GM23338 (cell line): ENCODE results near the gene UBA6. TPM values are rescaled to one million over a fixed set of nuclear protein-coding genes. Genes with fewer than 3 reads are reported as not detected.

Experiments used
- ATAC-seq: fragments of 200-7000 bp; cut with Tn5 transposase; 3 replicates; pipeline ENCODE4 v1.9.1; 2020
- DNase-seq: peaks from one replicate; pipeline ENCODE4 v3.0.0-alpha.2; 2015; ENCODE audit warnings: low spot score
- H2AFZ ChIP-seq: fragments of 200-600 bp; sonication (generic); 2 replicates; pipeline ENCODE4 v1.8.0; 2016; ENCODE audit warnings: antibody characterized with exemption, mild to moderate bottlenecking, moderate library complexity
- H3F3A ChIP-seq: fragments of 200-600 bp; sonication (generic); replicated peaks from 2 replicates; pipeline ENCODE4 v1.8.0; 2017; ENCODE audit warnings: antibody characterized with exemption, mixed run types, low read depth
- H3K27ac ChIP-seq: fragments of 200-600 bp; sonication (generic); 2 replicates; pipeline ENCODE4 v1.6.1; 2016; ENCODE audit warnings: low read depth
- H3K27me3 ChIP-seq: fragments of 200-600 bp; sonication (generic); 2 replicates; pipeline ENCODE4 v1.8.0; 2016; ENCODE audit warnings: mild to moderate bottlenecking, mixed run types, moderate library complexity; ENCODE audit not compliant: insufficient read depth
- H3K36me3 ChIP-seq: fragments of 200-600 bp; sonication (generic); 2 replicates; pipeline ENCODE4 v1.8.0; 2016; ENCODE audit warnings: mild to moderate bottlenecking; ENCODE audit not compliant: insufficient read depth
- H3K4me1 ChIP-seq: fragments of 200-600 bp; sonication (generic); 2 replicates; pipeline ENCODE4 v1.8.0; 2016; ENCODE audit warnings: mild to moderate bottlenecking, moderate library complexity; ENCODE audit not compliant: insufficient read depth
- H3K4me2 ChIP-seq: fragments of 200-600 bp; sonication (generic); 2 replicates; pipeline ENCODE4 v1.7.1; 2017; ENCODE audit warnings: mixed run types
- H3K4me3 ChIP-seq: fragments of 200-600 bp; sonication (generic); 2 replicates; pipeline ENCODE4 v1.6.1; 2016; ENCODE audit warnings: mixed run types
- H3K79me2 ChIP-seq: fragments of 200-600 bp; sonication (generic); replicated peaks from 2 replicates; pipeline ENCODE4 v1.8.0; 2017; ENCODE audit warnings: mild to moderate bottlenecking; ENCODE audit not compliant: insufficient read depth
- H3K9me2 ChIP-seq: fragments of 200-600 bp; sonication (generic); 2 replicates; pipeline ENCODE4 v1.8.0; 2017; ENCODE audit not compliant: insufficient read depth
- H4K20me1 ChIP-seq: fragments of 200-600 bp; sonication (generic); replicated peaks from 2 replicates; pipeline ENCODE4 v1.8.0; 2017; ENCODE audit warnings: mild to moderate bottlenecking; ENCODE audit not compliant: insufficient read depth
- H3K27ac Mint-ChIP-seq: 2 replicates; pipeline ENCODE4 v1.8.0; 2020; ENCODE audit warnings: inconsistent platforms, mild to moderate bottlenecking, moderate library complexity, mixed read lengths
- H3K27me3 Mint-ChIP-seq: 3 replicates; pipeline ENCODE4 v1.8.0; 2022; ENCODE audit warnings: low read depth, mild to moderate bottlenecking, moderate library complexity, mixed read lengths, inconsistent platforms; ENCODE audit not compliant: insufficient read depth, poor library complexity
- H3K36me3 Mint-ChIP-seq: 3 replicates; pipeline ENCODE4 v1.8.0; 2021; ENCODE audit warnings: low read depth, mild to moderate bottlenecking, inconsistent platforms, moderate library complexity, mixed read lengths
- H3K4me1 Mint-ChIP-seq: 3 replicates; pipeline ENCODE4 v1.8.0; 2020; ENCODE audit warnings: mild to moderate bottlenecking, inconsistent platforms, mixed read lengths
- H3K4me3 Mint-ChIP-seq: 3 replicates; pipeline ENCODE4 v1.8.0; 2021; ENCODE audit warnings: moderate library complexity, mild to moderate bottlenecking, inconsistent platforms, mixed read lengths
- H3K9me3 Mint-ChIP-seq: 3 replicates; pipeline ENCODE4 v1.8.0; 2020; ENCODE audit warnings: moderate library complexity, mild to moderate bottlenecking, inconsistent platforms, mixed read lengths
- CREB1 ChIP-seq: fragments of 250-450 bp; sonication (Bioruptor Pico); IDR thresholded peaks from 2 replicates; pipeline ENCODE4 v1.5.0; 2020; ENCODE audit warnings: low read depth, mild to moderate bottlenecking, moderate library complexity
- CTCF ChIP-seq, 2 experiments: fragments of 200-600 bp in 1 of 2; sonication (generic) in 1 of 2; conservative IDR thresholded peaks; 2 replicates each; pipeline versions ENCODE4 v1.5.1 to v1.6.1; 2016 to 2017; ENCODE audit warnings: antibody characterized with exemption in 2 of 2, low read depth in 2 of 2, mild to moderate bottlenecking in 2 of 2, moderate library complexity in 1 of 2
- ETS1 ChIP-seq: IDR thresholded peaks from 2 replicates; pipeline ENCODE4 v1.6.1; 2016; ENCODE audit warnings: antibody characterized with exemption
- EZH2phosphoT487 ChIP-seq: fragments of 200-600 bp; sonication (generic); IDR thresholded peaks from one replicate; pipeline ENCODE4 v1.8.1; 2018; ENCODE audit warnings: antibody characterized with exemption; ENCODE audit not compliant: unreplicated experiment
- NANOG ChIP-seq: IDR thresholded peaks from 2 replicates; pipeline ENCODE4 v1.6.1; 2016; ENCODE audit warnings: antibody characterized with exemption, borderline replicate concordance
- REST ChIP-seq: IDR thresholded peaks from one replicate; pipeline ENCODE4 v1.6.1; 2018; ENCODE audit warnings: antibody characterized with exemption; ENCODE audit not compliant: unreplicated experiment
- STAT1 ChIP-seq: IDR thresholded peaks from one replicate; pipeline ENCODE4 v1.6.1; 2016; ENCODE audit warnings: antibody characterized with exemption; ENCODE audit not compliant: unreplicated experiment
- ZNF114 ChIP-seq: fragments of 250-450 bp; sonication (Bioruptor Pico); IDR thresholded peaks from 2 replicates; pipeline ENCODE4 v1.5.0; 2020; ENCODE audit warnings: mild to moderate bottlenecking, moderate library complexity
- ZNF331 ChIP-seq: fragments of 250-450 bp; sonication (Bioruptor Pico); IDR thresholded peaks from 2 replicates; pipeline ENCODE4 v1.5.0; 2020; ENCODE audit warnings: low read depth, mild to moderate bottlenecking, moderate library complexity
- polyA plus RNA-seq: library from polyadenylated mRNA; unstranded; fragments of >200 nt; fragmentation: Nextera tagmentation; extraction: Ambion mirVana; gene quantifications from 2 replicates; pipeline ENCODE4 v1.2.1, GENCODE V29; 2016
- small RNA-seq: library from RNA; depleted of rRNA; stranded (forward); fragments of <200 nt; gene quantifications from one replicate; pipeline ENCODE3, GENCODE V24; 2014; ENCODE audit warnings: low replicate concordance
- total RNA-seq: library from RNA; depleted of rRNA; stranded (reverse); fragments of >200 nt; shearing (Covaris generic); gene quantifications from 2 replicates; pipeline ENCODE4 v1.2.3, GENCODE V29; 2014; rRNA removed

Gene UBA6
- total and polyA plus RNA-seq, 2 experiments from 2014 or later = 17.6 to 77.3 TPM

- no peak for TF ChIP-seq ETS1
These were observed 134.6 kb downstream of the UBA6 start (continued) for GRCh38 chr4:67566335-67566734.

GRCh38 chr4:67565284-67565683 is 135.7 kb downstream of the UBA6 start:
- Histone ChIP-seq H3K9me2 (no peaks in the 10 kb centered on the region), H3K4me3 (no peak overlapping the region), H3K4me1 (no peaks in the 10 kb centered on the region), H4K20me1 (no peaks in the 10 kb centered on the region), H3K27ac (no peak overlapping the region), H3K79me2 (no peaks in the 10 kb centered on the region), H3K36me3 (no peaks in the 10 kb centered on the region), H3K4me2 (no peak overlapping the region), H3K27me3 (no peaks in the 10 kb centered on the region), H3F3A (no peaks in the 10 kb centered on the region), H2AFZ (no peak overlapping the region)
- no peaks in the 10 kb centered on the region for H3K9me3 Mint-ChIP-seq
- no peaks in the 10 kb centered on the region for H3K27me3 Mint-ChIP-seq
- no peak overlapping the region for H3K4me3 Mint-ChIP-seq
- no peaks in the 10 kb centered on the region for H3K4me1 Mint-ChIP-seq
- H3K27ac Mint-ChIP-seq = no peak overlapping the region
- ATAC-seq (no peak), DNase-seq (no peak)
- no peaks in the 10 kb centered on the region for H3K36me3 Mint-ChIP-seq
- TF ChIP-seq REST (no peak), CREB1 (CRISPR knock-in tag) (no peak), EZH2phosphoT487 (no peak), CTCF (conservative IDR thresholded peaks at IDR 0.05; ENCODE audit: low read depth in 2 of 2) (no peak), ZNF331 (CRISPR knock-in tag) (no peak), ZNF114 (CRISPR knock-in tag) (no peak), STAT1 (no peak), NANOG (no peak)

Small RNA genes lying within 50 kb of the gene (small RNA-seq; reads per million reads assigned to genes)
- gene AC096720.1 = not detected
- gene RF00091 = not detected

Other genes starting within 250 kb of the UBA6 start
- 11.8 and 24.5 TPM in 2 replicates for gene CENPC, start 155.7 kb downstream of the UBA6 start, total RNA-seq
- 15.9 and 21.6 TPM in 2 replicates for gene CENPC, start 155.7 kb downstream of the UBA6 start, polyA plus RNA-seq
- gene STAP1, start 142.4 kb downstream of the UBA6 start, total RNA-seq = not detected in 2 replicates
- gene STAP1, start 142.4 kb downstream of the UBA6 start, polyA plus RNA-seq = not detected in 2 replicates
- gene GNRHR, start 53.2 kb upstream of the UBA6 start, total RNA-seq = not detected in 2 replicates
- 0.10 TPM in 1 of 2 replicates, not detected in the other for gene GNRHR, start 53.2 kb upstream of the UBA6 start, polyA plus RNA-seq
- not detected in 2 replicates for gene TMPRSS11D, start 182.8 kb upstream of the UBA6 start, total RNA-seq
- not detected in 2 replicates for gene TMPRSS11D, start 182.8 kb upstream of the UBA6 start, polyA plus RNA-seq